Effector memory CD8-positive, alpha-beta T cell (primary cell): ENCODE data around the gene DSE.
A peak's percentile ranks its signal among the peaks of the same experiment; 100 is the strongest.
"Not testable (repeated sequence)": the region's sequence is repeated elsewhere in the genome, so short reads cannot be mapped to it uniquely, and the experiment has no call there.

Experiments
- ATAC-seq: fragments of 150-1000 bp; cut with Tn5 transposase; replicated peaks from 2 replicates; pipeline ENCODE4 v1.10.0; 2021; ENCODE audit warnings: mild to moderate bottlenecking, moderate library complexity
- DNase-seq, 3 experiments: peaks; one replicate each; pipeline ENCODE4 v3.0.0; 2021
- H3K27ac Mint-ChIP-seq, 2 donors: one replicate each; pipeline ENCODE4 v1.8.0; 2022; ENCODE audit warnings: mild to moderate bottlenecking in 2 of 2, mixed read lengths in 2 of 2, moderate library complexity in 2 of 2
- H3K27me3 Mint-ChIP-seq, 2 donors: one replicate each; pipeline ENCODE4 v1.8.0; 2022; ENCODE audit warnings: mixed read lengths in 2 of 2
- H3K36me3 Mint-ChIP-seq: one replicate; pipeline ENCODE4 v1.8.0; 2022; ENCODE audit warnings: mild to moderate bottlenecking, moderate library complexity, mixed read lengths; ENCODE audit not compliant: insufficient read depth
- H3K4me1 Mint-ChIP-seq, 2 donors: one replicate each; pipeline ENCODE4 v1.8.0; 2022; ENCODE audit warnings: low read depth in 2 of 2, mixed read lengths in 2 of 2
- H3K4me3 Mint-ChIP-seq, 2 donors: one replicate each; pipeline ENCODE4 v1.8.0; 2022; ENCODE audit warnings: mild to moderate bottlenecking in 2 of 2, mixed read lengths in 2 of 2, moderate library complexity in 2 of 2
- H3K9me3 Mint-ChIP-seq, 2 donors: one replicate each; pipeline ENCODE4 v1.8.0; 2022; ENCODE audit warnings: mixed read lengths in 2 of 2
- total RNA-seq, 9 experiments: gene quantifications; one replicate each; lab custom pipeline; 2026; lab: John Stamatoyannopoulos, UW

Gene DSE
- total RNA-seq: 3.7 to 69.6 (median 12.6) reads per million in 9 experiments

GRCh38 chr6:116370760-116371119, at the start of gene DSE:
Gene DSE, plus strand, starts transcription at chr6:116370947. Its CDS starts 28,304 bp downstream, at chr6:116399251.
- peak; percentile 84 for ATAC-seq

GRCh38 chr6:116321933-116322332, 48.8 kb upstream of the DSE start:
- not testable (repeated sequence) for ATAC-seq, H3K4me3 Mint-ChIP-seq, H3K27ac Mint-ChIP-seq, H3K9me3 Mint-ChIP-seq, DNase-seq, H3K4me1 Mint-ChIP-seq, H3K27me3 Mint-ChIP-seq, H3K36me3 Mint-ChIP-seq

More at GRCh38 chr6:116370760-116371119, at the start of gene DSE:
- Mint-ChIP-seq H3K27me3 (peaks cover 0 to 13% of the 10 kb centered on the region in 2 donors), H3K4me3 (peak within 1 kb of the TSS; percentile 84 to 87), H3K4me1 (peaks cover 10% of the 10 kb centered on the region in 2 donors), H3K27ac (peak within 1 kb of the TSS; percentile 47 to 77), H3K36me3 (peaks cover 7% of the 10 kb centered on the region), H3K9me3 (no peaks in the 10 kb centered on the region)
- peak; percentile 39 to 59 (median 56) for DNase-seq

DNA sequence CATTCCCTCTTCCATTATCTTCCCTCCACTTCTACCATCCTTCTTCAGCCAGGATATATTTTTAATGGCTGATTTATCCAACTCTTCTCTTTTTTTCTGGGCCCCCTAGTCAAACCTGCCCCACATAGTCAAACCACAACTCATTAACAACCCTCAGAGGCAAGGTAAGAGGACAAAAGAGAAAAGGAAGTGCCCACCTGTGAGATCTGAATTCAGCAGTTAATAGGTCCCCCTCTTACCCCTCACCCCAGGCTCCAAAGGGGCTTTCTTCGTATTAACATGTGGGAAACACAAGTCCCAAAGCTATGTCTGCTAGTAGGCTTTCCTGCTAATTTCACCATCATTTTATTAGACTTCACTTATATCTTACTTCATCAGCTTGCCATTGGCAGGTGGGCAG, 46.9 kb upstream of the DSE start:
- ATAC-seq (no peak), DNase-seq (no peak)
- H3K4me3 Mint-ChIP-seq: no peak overlapping the region
- H3K27me3 Mint-ChIP-seq: no peaks in the 10 kb centered on the region
- no peaks in the 10 kb centered on the region for H3K4me1 Mint-ChIP-seq
- H3K36me3 Mint-ChIP-seq: no peaks in the 10 kb centered on the region
- no peak overlapping the region for H3K27ac Mint-ChIP-seq
- H3K9me3 Mint-ChIP-seq: no peaks in the 10 kb centered on the region

DNA sequence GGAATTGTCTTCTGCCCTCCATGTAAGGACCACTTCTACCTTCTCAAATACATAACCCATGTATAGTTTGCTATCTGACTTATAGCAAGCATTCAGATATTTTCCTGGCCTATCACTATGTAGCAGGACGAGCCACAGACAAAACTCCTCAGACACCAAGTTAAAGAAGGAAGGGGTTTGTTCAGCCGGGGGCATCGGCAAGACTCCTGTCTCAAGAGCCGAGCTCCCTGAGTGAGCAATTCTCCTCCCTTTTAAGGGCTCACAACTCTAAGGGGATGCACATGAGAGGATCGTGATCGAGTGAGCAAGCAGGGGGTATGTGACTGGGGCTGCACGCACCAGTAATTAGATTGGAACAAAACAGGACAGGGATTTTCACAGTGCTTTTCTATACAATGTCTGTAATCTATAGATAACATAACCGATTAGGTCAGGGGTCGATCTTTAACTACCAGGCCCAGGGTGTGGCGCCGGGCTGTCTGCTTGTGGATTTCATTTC, 45.1 kb upstream of the DSE start:
- not testable (repeated sequence) for H3K9me3 Mint-ChIP-seq, ATAC-seq, H3K27ac Mint-ChIP-seq, H3K4me3 Mint-ChIP-seq, H3K36me3 Mint-ChIP-seq, H3K27me3 Mint-ChIP-seq, DNase-seq, H3K4me1 Mint-ChIP-seq

- no peak for ATAC-seq
- no peak overlapping the region for H3K27ac Mint-ChIP-seq
- no peaks in the 10 kb centered on the region for H3K4me1 Mint-ChIP-seq
- no peak for DNase-seq
- H3K27me3 Mint-ChIP-seq: no peaks in the 10 kb centered on the region
- H3K36me3 Mint-ChIP-seq: no peaks in the 10 kb centered on the region
- no peaks in the 10 kb centered on the region for H3K9me3 Mint-ChIP-seq
- H3K4me3 Mint-ChIP-seq: no peak overlapping the region
These were observed 44.5 kb upstream of the DSE start for GRCh38 chr6:116326181-116326671.

GRCh38 chr6:116326996-116327395, 43.8 kb upstream of the DSE start:
- H3K27ac Mint-ChIP-seq: no peak overlapping the region
- H3K27me3 Mint-ChIP-seq: no peaks in the 10 kb centered on the region
- no peaks in the 10 kb centered on the region for H3K36me3 Mint-ChIP-seq
- H3K9me3 Mint-ChIP-seq: no peaks in the 10 kb centered on the region
- no peaks in the 10 kb centered on the region for H3K4me1 Mint-ChIP-seq
- DNase-seq: no peak
- no peak overlapping the region for H3K4me3 Mint-ChIP-seq
- ATAC-seq: no peak

DNA sequence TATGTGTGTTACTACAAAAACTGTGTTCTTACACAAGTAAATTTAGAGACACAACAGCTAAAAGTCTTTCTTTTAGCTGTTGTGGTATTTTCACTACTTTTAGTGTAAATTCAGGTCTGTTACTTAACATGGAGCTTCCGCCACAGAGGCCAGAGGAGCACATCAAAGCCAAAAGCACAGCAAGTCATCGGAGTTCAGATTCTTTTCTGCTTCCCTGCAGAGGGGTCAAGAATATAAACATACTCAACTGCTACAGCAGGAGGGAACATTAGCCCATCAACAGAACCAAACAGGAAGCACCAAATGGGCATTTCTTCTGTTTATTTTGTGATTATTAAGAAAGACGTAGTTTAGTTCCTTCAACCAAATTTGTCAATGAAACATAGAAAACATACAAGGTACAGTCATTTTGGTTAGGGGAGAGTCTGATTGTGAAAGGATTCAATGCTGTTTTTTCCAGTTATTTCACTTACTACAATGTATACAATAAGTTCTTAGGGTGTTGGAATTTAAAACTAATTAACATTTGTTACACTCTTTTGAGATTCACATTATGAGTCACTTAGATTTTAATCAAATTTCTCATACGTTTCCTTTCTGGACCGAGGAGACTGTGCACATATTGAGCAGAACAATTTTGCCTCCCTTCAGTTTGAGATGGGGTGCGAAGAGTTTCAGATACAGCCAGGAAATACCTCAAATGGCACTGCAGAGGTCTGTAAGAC, 42.8 kb upstream of the DSE start:
- H3K27ac Mint-ChIP-seq: no peak overlapping the region
- DNase-seq: no peak
- no peaks in the 10 kb centered on the region for H3K4me1 Mint-ChIP-seq
- H3K27me3 Mint-ChIP-seq: no peaks in the 10 kb centered on the region
- ATAC-seq: no peak
- H3K9me3 Mint-ChIP-seq: no peaks in the 10 kb centered on the region
- no peak overlapping the region for H3K4me3 Mint-ChIP-seq
- H3K36me3 Mint-ChIP-seq: no peaks in the 10 kb centered on the region

DNA sequence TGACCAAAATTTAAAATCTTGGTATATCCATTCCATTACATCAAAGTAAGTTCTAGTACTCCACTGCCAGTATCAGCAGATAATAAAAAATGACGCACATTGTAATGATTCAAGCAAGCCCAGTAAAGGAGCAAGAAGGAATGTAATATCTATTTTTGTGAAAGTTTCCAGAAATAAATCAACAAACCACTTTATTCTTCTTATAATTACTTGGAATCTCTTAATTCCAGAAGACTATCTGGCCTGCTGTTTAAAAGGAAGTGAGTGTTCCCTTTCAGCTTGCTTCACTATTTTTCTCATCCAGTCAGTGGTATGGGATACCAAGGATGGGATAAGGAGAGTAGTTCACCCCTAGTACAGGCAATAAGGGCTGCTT, 42.2 kb upstream of the DSE start:
- Mint-ChIP-seq H3K36me3 (no peaks in the 10 kb centered on the region), H3K4me1 (no peaks in the 10 kb centered on the region), H3K9me3 (no peaks in the 10 kb centered on the region), H3K27me3 (no peaks in the 10 kb centered on the region), H3K27ac (no peak overlapping the region), H3K4me3 (no peak overlapping the region)
- no peak for DNase-seq
- ATAC-seq: no peak

DNA sequence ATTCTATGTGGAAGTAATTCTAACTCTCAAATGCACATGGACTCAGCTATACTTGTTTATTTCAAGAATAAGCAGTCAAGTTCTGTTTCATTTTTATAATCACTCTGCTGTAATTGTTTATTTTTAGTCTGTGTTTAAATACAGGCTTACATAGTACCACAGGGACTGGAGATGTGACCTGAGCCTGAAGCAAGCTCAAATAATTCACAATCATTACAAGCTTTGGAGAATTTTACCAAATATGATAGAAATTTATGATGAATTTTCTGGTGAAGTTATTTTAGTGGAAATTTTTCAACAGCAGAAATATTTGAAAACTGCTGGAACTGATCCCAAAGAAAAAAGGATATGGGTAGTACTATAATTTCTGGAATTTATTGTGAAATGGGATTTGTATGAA, 41.6 kb upstream of the DSE start:
- Mint-ChIP-seq H3K9me3 (no peaks in the 10 kb centered on the region), H3K4me3 (no peak overlapping the region), H3K27me3 (no peaks in the 10 kb centered on the region), H3K36me3 (no peaks in the 10 kb centered on the region), H3K27ac (no peak overlapping the region), H3K4me1 (no peaks in the 10 kb centered on the region)
- DNase-seq: no peak
- ATAC-seq: no peak

- DNase-seq: no peak
- no peaks in the 10 kb centered on the region for H3K27me3 Mint-ChIP-seq
- no peak for ATAC-seq
- no peak overlapping the region for H3K27ac Mint-ChIP-seq
- no peaks in the 10 kb centered on the region for H3K36me3 Mint-ChIP-seq
- H3K4me1 Mint-ChIP-seq: no peaks in the 10 kb centered on the region
- H3K9me3 Mint-ChIP-seq: no peaks in the 10 kb centered on the region
- no peak overlapping the region for H3K4me3 Mint-ChIP-seq
These were observed 40.2 kb upstream of the DSE start for GRCh38 chr6:116330511-116330910.

DNA sequence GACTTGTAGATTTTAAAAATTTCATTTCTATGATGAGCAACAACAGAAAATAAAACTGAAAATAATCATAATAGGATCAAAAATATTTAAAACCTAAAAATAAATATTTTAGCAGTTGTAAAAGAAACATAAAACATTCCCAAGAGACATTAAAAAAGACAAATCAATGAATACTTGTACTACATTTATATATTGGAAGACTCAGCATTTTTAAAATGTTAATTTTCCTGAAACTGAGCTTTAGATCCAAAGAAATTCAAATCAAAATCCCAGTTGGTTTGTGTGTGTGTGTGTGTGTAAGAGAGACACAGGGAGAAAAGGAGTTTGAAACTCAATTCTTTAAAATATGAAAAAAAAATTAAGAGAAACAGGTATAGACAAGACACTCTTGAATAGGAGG, 38.7 kb upstream of the DSE start:
- DNase-seq (no peak), ATAC-seq (no peak)
- Mint-ChIP-seq H3K4me1 (no peaks in the 10 kb centered on the region), H3K4me3 (no peak overlapping the region), H3K9me3 (no peaks in the 10 kb centered on the region), H3K27ac (no peak overlapping the region), H3K27me3 (no peaks in the 10 kb centered on the region), H3K36me3 (no peaks in the 10 kb centered on the region)

DNA sequence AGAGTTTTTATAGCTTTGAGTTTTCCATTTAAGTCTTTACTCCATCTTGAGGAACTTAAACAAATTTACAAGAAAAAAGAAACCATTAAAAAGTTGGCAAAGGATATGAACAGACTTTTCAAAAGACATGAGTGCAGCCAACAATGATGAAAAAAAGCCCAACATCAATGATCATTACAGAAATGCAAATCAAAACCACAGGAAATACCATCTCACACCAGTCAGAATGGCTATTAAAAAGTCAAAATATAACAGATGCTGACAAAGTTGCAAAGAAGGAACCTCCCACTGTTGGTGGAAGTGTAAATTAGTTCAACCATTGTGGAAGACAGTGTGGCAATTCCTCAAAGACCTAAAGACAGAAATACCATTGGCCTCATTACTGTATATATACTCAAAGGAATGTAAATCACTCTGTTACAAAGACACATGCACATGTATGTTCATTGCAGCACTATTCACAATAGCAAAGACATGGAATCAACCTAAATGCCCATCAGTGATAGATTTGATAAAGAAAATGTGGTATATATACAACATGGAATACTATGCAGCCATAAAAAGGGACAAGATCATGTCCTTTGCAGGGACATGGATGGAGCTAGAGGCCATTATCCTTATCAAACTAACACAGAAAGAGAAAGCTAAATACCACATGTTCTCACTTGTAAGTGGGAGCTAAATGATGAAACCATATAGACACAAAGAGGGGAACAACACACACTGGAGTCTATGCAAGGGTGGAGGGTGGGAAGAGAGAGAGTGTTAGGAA, 35.9 kb upstream of the DSE start:
- not testable (repeated sequence) for H3K27ac Mint-ChIP-seq, DNase-seq, H3K27me3 Mint-ChIP-seq, ATAC-seq, H3K9me3 Mint-ChIP-seq, H3K36me3 Mint-ChIP-seq, H3K4me1 Mint-ChIP-seq, H3K4me3 Mint-ChIP-seq

- no peaks in the 10 kb centered on the region for H3K36me3 Mint-ChIP-seq
- no peak overlapping the region for H3K27ac Mint-ChIP-seq
- H3K9me3 Mint-ChIP-seq: no peaks in the 10 kb centered on the region
- DNase-seq: no peak
- H3K27me3 Mint-ChIP-seq: no peaks in the 10 kb centered on the region
- H3K4me1 Mint-ChIP-seq: no peaks in the 10 kb centered on the region
- no peak overlapping the region for H3K4me3 Mint-ChIP-seq
- no peak for ATAC-seq
These were observed 35.0 kb upstream of the DSE start for GRCh38 chr6:116335612-116336215.
